Stomach smooth muscle (tissue), 2 donors: ENCODE data around the gene COPS7A.

Experiments used
- H3K27ac ChIP-seq: one replicate; pipeline ENCODE4 v1.7.0; 2013; ENCODE audit warnings: mild to moderate bottlenecking, low read length, inconsistent platforms
- H3K27me3 ChIP-seq, 2 donors: one replicate each; pipeline ENCODE4 v1.7.0; 2013; ENCODE audit warnings: low read length in 2 of 2; ENCODE audit not compliant: insufficient read depth in 2 of 2, control insufficient read depth in 1 of 2
- H3K36me3 ChIP-seq, 2 donors: one replicate each; pipeline ENCODE4 v1.7.0; 2013; ENCODE audit warnings: low read length in 2 of 2; ENCODE audit not compliant: control insufficient read depth in 2 of 2, insufficient read depth in 2 of 2
- H3K4me1 ChIP-seq: one replicate; pipeline ENCODE4 v1.7.0; 2013; ENCODE audit warnings: low read length; ENCODE audit not compliant: control insufficient read depth, insufficient read depth
- H3K4me3 ChIP-seq, 2 donors: one replicate each; pipeline ENCODE4 v1.7.0; 2013; ENCODE audit warnings: low read length in 2 of 2
- H3K9ac ChIP-seq, 2 donors: one replicate each; pipeline ENCODE4 v1.7.0; 2013; ENCODE audit warnings: low read length in 2 of 2, mild to moderate bottlenecking in 1 of 2
- H3K9me3 ChIP-seq, 2 donors: one replicate each; pipeline ENCODE4 v1.7.0; 2013; ENCODE audit warnings: low read length in 2 of 2; ENCODE audit not compliant: control insufficient read depth in 2 of 2
- donor health status: healthy.
- donor health status: Pancreatic carcinoma.

COPS7A gene

GRCh38 chr12:6778574-6779550 lies 55.0 kb downstream of the COPS7A start:
- H3K9ac ChIP-seq, result peak overlapping the region; percentile 65 to 68
- no peaks in the 10 kb centered on the region for H3K36me3 ChIP-seq
- peaks cover 28% of the 10 kb centered on the region for H3K4me1 ChIP-seq
- H3K27me3 ChIP-seq, result no peaks in the 10 kb centered on the region
- peak overlapping the region; percentile 83 for H3K27ac ChIP-seq
- H3K4me3 ChIP-seq, result peak overlapping the region; percentile 55 to 79
- H3K9me3 ChIP-seq, result no peaks in the 10 kb centered on the region

- Histone ChIP-seq H3K4me3 (no peak overlapping the region), H3K9ac (peak overlapping the region in 1 of 2 donors; percentile 47), H3K27me3 (no peaks in the 10 kb centered on the region), H3K9me3 (no peaks in the 10 kb centered on the region), H3K36me3 (no peaks in the 10 kb centered on the region), H3K4me1 (peaks cover 26% of the 10 kb centered on the region), H3K27ac (peak overlapping the region; percentile 83)
Measured at GRCh38 chr12:6779708-6780432, 56.0 kb downstream of the COPS7A start.

GRCh38 chr12:6780573-6780972 lies 56.7 kb downstream of the COPS7A start:
- Histone ChIP-seq H3K36me3 (no peaks in the 10 kb centered on the region), H3K27ac (no peak overlapping the region), H3K4me1 (peaks cover 26% of the 10 kb centered on the region), H3K4me3 (no peak overlapping the region), H3K27me3 (no peaks in the 10 kb centered on the region), H3K9ac (no peak overlapping the region), H3K9me3 (no peaks in the 10 kb centered on the region)
